ENCODE results near the gene IYD.
"Not testable (repeated sequence)": the region's sequence is repeated elsewhere in the genome, so short reads cannot be mapped to it uniquely, and the experiment has no call there.

Gene IYD

DNA sequence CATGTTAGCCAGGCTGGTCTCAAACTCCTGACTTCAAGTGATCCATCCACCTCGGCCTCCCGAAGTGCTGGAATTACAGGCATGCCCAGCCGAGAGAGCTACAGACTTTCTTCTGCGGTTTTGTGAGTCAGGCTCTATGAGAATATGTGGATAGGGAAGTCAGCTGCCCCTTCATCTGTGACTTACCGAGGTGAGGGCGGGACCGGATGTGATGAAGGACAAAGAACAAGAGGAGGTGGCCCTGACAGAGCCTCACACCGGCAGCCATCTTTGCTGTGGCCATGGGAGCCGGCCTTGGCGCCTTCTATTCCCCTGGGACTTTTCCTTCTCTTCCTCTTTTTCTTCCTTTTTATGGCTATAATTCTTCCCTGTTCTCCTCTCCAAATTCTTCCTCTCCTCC is 67.0 kb downstream of the IYD start:
- no peak overlapping the region for H3K9ac ChIP-seq (ENCODE audit: low read depth, low read length)
- no peak overlapping the region for H3K27ac ChIP-seq (ENCODE audit: low read depth, low read length)
- no peak overlapping the region for H3K4me3 ChIP-seq (ENCODE audit: low read depth, low read length)
- H3K4me1 ChIP-seq (ENCODE audit: control insufficient read depth, insufficient read depth, low read length): no peaks in the 10 kb centered on the region
- H3K27me3 ChIP-seq (ENCODE audit: control insufficient read depth, insufficient read depth, low read length): no peaks in the 10 kb centered on the region
- no peaks in the 10 kb centered on the region for H3K9me3 ChIP-seq (ENCODE audit: control insufficient read depth, insufficient read depth, low read length)
- no peaks in the 10 kb centered on the region for H3K36me3 ChIP-seq (ENCODE audit: control insufficient read depth, insufficient read depth, low read length)

DNA sequence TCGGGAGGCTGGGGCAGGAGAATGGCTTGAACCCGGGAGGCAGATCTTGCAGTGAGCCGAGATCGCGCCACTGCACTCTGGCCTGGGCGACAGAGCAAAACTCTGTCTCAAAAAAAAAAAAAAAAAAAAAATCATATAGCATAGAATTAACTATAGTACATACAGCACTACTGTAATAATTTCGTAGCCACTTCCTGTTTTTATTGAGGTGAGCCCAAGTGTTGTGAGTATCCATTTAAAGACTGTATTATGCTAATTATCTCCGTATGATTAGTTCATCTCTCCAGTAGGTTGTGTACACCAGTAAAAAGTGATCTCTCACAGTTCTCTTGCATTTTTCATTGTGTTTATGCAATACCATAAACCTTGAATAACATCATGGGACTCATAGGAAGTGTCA is 70.6 kb downstream of the IYD start:
- H3K9ac ChIP-seq (ENCODE audit: low read depth, low read length): no peak overlapping the region
- no peaks in the 10 kb centered on the region for H3K9me3 ChIP-seq (ENCODE audit: control insufficient read depth, insufficient read depth, low read length)
- no peak overlapping the region for H3K4me3 ChIP-seq (ENCODE audit: low read depth, low read length)
- H3K27ac ChIP-seq (ENCODE audit: low read depth, low read length): no peak overlapping the region
- no peaks in the 10 kb centered on the region for H3K4me1 ChIP-seq (ENCODE audit: control insufficient read depth, insufficient read depth, low read length)
- H3K36me3 ChIP-seq (ENCODE audit: control insufficient read depth, insufficient read depth, low read length): no peaks in the 10 kb centered on the region
- H3K27me3 ChIP-seq (ENCODE audit: control insufficient read depth, insufficient read depth, low read length): no peaks in the 10 kb centered on the region

DNA sequence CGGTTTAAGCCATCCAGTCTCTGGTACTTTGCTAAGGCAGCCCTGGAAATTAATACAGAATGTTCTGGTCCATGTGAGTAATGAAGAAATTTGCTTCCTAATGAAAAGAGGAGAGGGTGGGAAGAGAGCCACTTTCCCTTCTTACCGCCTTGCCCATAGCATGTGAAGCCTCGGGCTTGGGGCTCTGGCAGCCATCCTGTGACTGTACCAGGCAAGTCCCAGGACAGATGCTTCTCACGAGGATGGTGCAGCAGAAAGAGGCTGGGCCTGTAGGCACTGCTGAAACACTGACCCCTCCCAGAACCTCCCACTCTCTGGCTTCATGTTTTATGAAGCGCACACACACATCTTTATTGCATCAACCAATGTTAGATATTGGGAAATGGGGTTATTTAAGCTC is 74.8 kb downstream of the IYD start:
- no peaks in the 10 kb centered on the region for H3K36me3 ChIP-seq (ENCODE audit: control insufficient read depth, insufficient read depth, low read length)
- no peak overlapping the region for H3K27ac ChIP-seq (ENCODE audit: low read depth, low read length)
- H3K9me3 ChIP-seq (ENCODE audit: control insufficient read depth, insufficient read depth, low read length): no peaks in the 10 kb centered on the region
- H3K4me3 ChIP-seq (ENCODE audit: low read depth, low read length): no peak overlapping the region
- no peaks in the 10 kb centered on the region for H3K27me3 ChIP-seq (ENCODE audit: control insufficient read depth, insufficient read depth, low read length)
- H3K9ac ChIP-seq (ENCODE audit: low read depth, low read length): no peak overlapping the region
- H3K4me1 ChIP-seq (ENCODE audit: control insufficient read depth, insufficient read depth, low read length): no peaks in the 10 kb centered on the region

DNA sequence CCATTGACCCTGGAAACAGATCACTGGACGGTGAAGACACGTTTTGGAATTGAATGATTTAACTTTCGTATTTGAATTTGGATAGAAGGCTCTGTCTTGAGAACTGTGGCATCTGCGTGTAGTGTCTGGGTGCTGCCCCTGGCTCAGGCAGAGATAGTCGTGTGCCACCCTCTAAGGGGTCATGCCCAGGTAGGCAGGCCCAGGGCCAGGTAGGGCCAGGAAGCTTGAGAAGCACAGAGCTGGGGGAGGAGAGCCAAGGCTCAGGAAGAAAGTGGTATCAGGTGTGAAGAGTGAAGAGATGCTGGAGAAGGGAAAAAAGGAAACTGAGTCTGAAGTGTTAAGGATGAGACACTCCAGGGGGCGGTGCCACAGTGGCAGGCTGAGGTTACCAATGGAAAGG is 75.5 kb downstream of the IYD start:
- H3K36me3 ChIP-seq (ENCODE audit: control insufficient read depth, insufficient read depth, low read length): no peaks in the 10 kb centered on the region
- no peaks in the 10 kb centered on the region for H3K27me3 ChIP-seq (ENCODE audit: control insufficient read depth, insufficient read depth, low read length)
- no peaks in the 10 kb centered on the region for H3K9me3 ChIP-seq (ENCODE audit: control insufficient read depth, insufficient read depth, low read length)
- H3K9ac ChIP-seq (ENCODE audit: low read depth, low read length): no peak overlapping the region
- H3K4me1 ChIP-seq (ENCODE audit: control insufficient read depth, insufficient read depth, low read length): no peaks in the 10 kb centered on the region
- H3K4me3 ChIP-seq (ENCODE audit: low read depth, low read length): no peak overlapping the region
- H3K27ac ChIP-seq (ENCODE audit: low read depth, low read length): no peak overlapping the region

DNA sequence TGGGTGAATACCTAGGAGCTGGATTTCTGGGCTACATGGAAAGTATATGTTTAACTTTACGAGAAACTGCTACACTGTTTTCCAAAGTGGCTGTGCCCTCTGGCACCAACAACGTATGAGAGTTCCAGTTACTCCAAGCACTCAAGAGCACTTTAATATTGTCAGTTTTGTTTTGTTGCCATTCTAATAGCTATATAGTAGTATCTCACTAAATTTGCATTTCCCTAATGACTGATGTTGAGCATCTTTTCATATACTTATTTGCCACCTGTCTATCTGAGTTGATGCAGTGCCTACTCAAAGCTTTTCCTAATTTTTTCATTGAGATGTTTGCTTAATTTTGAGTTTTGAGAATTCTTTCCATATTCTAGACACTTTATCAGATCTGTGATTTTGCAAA is 76.7 kb downstream of the IYD start:
- H3K9ac ChIP-seq (ENCODE audit: low read depth, low read length): no peak overlapping the region
- H3K27me3 ChIP-seq (ENCODE audit: control insufficient read depth, insufficient read depth, low read length): no peaks in the 10 kb centered on the region
- no peaks in the 10 kb centered on the region for H3K36me3 ChIP-seq (ENCODE audit: control insufficient read depth, insufficient read depth, low read length)
- H3K9me3 ChIP-seq (ENCODE audit: control insufficient read depth, insufficient read depth, low read length): no peaks in the 10 kb centered on the region
- no peaks in the 10 kb centered on the region for H3K4me1 ChIP-seq (ENCODE audit: control insufficient read depth, insufficient read depth, low read length)
- H3K4me3 ChIP-seq (ENCODE audit: low read depth, low read length): no peak overlapping the region
- H3K27ac ChIP-seq (ENCODE audit: low read depth, low read length): no peak overlapping the region

DNA sequence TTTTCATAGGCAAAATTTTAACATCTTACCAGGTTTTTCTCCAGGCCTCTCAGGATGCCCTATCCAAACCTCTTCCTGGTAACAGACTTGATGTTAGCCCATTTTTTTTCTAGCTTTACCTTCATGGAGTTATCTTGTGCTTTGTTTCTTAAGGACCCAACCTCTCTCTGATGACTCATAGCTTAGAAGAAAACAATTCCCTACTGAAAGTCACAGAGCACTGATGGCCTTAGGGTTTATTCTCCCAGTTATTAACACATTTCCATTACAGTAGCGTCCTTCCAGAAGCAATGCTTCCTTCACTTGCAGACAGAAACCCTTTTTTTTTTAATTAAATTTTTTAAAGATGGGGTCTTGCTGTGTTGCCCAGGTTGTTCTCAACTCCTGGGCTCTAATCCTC is 79.4 kb downstream of the IYD start:
- H3K9me3 ChIP-seq (ENCODE audit: control insufficient read depth, insufficient read depth, low read length): no peaks in the 10 kb centered on the region
- H3K4me3 ChIP-seq (ENCODE audit: low read depth, low read length): no peak overlapping the region
- H3K4me1 ChIP-seq (ENCODE audit: control insufficient read depth, insufficient read depth, low read length): 0 out of 2 replicates have a peak, but pooled peaks cover 4% of the 10 kb centered on the region
- no peak overlapping the region for H3K9ac ChIP-seq (ENCODE audit: low read depth, low read length)
- H3K36me3 ChIP-seq (ENCODE audit: control insufficient read depth, insufficient read depth, low read length): no peaks in the 10 kb centered on the region
- no peak overlapping the region for H3K27ac ChIP-seq (ENCODE audit: low read depth, low read length)
- no peaks in the 10 kb centered on the region for H3K27me3 ChIP-seq (ENCODE audit: control insufficient read depth, insufficient read depth, low read length)

DNA sequence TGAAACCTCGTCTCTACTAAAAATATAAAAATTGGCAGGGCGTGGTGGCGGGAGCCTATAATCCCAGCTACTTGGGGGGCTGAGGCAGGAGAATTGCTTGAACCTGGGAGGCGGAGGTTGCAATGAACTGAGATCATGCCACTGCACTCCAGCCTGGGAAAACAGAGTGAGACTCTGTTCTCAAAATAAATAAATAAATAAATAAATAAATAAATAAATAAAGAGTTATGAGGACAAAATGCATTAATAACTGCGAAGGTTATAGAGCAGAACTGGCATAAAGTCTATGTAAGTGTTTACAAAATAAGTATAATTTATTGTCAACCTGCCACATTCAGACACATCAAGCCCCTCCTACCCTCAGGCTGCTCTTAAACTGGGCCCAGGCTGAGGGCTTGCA is 80.2 kb downstream of the IYD start:
- H3K36me3 ChIP-seq (ENCODE audit: control insufficient read depth, insufficient read depth, low read length): not testable (repeated sequence)

DNA sequence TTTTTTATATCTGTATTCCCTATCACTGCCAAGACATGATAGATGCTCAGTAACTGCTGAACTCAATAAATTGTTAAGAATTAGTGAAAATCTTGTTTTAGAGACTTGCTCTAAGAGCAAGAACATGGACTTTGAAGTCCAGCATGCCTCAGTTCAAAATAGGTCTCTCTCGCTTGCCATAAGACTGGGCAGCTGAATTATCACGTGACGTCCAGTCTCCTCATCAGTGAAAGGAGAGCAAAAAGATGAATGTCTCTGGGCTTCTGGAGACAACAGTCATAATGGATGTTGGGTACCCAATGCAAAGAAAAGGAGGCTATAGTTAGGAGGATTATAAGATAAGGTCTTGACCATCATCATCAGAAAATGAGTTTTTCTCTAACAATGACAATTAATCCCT is 82.1 kb downstream of the IYD start:
- Histone ChIP-seq H3K27me3 (ENCODE audit: control insufficient read depth, insufficient read depth, low read length) (no peaks in the 10 kb centered on the region), H3K4me3 (ENCODE audit: low read depth, low read length) (no peak overlapping the region), H3K9ac (ENCODE audit: low read depth, low read length) (no peak overlapping the region), H3K27ac (ENCODE audit: low read depth, low read length) (no peak overlapping the region), H3K36me3 (ENCODE audit: control insufficient read depth, insufficient read depth, low read length) (no peaks in the 10 kb centered on the region), H3K4me1 (ENCODE audit: control insufficient read depth, insufficient read depth, low read length) (peaks cover 4% of the 10 kb centered on the region; the same call in 1 of the 2 replicates), H3K9me3 (ENCODE audit: control insufficient read depth, insufficient read depth, low read length) (no peaks in the 10 kb centered on the region)

More for the DNA sequence above, 80.2 kb downstream of the IYD start:
- H3K4me3 ChIP-seq (ENCODE audit: low read depth, low read length); H3K27ac ChIP-seq (ENCODE audit: low read depth, low read length); H3K27me3 ChIP-seq (ENCODE audit: control insufficient read depth, insufficient read depth, low read length); H3K9me3 ChIP-seq (ENCODE audit: control insufficient read depth, insufficient read depth, low read length); H3K9ac ChIP-seq (ENCODE audit: low read depth, low read length); H3K4me1 ChIP-seq (ENCODE audit: control insufficient read depth, insufficient read depth, low read length): not testable (repeated sequence)

DNA sequence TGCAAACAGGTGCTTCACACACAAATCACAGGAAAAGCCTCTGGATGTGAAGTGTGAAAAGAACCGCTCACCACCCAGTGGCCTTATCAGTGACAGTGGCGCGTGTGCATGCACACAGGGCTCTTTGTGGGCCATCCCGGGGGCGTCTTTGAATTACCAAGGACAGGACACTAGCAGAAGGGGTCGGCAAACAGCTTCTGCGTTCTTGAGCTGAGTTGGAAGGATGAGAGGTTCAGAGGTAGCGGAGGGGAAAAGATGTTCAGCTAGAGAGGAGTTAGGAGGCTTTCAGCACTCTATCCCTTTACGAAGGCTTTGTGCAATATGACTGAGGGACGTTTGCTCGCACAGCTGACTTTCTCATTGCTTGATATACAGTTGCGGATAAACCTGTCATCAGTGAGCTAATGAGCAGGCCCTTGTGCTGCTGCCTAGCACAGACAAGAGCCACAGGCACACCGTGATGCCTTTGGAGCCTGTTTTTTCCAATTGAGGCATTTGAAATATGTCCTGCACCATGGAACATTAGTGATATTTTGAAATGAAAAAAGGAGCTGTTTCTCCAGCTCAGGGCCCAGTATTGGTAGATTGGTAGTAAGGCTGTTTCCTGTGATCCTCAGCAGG is 83.1 kb downstream of the IYD start:
- no peaks in the 10 kb centered on the region for H3K9me3 ChIP-seq (ENCODE audit: control insufficient read depth, insufficient read depth, low read length)
- no peak overlapping the region for H3K4me3 ChIP-seq (ENCODE audit: low read depth, low read length)
- H3K27me3 ChIP-seq (ENCODE audit: control insufficient read depth, insufficient read depth, low read length): no peaks in the 10 kb centered on the region
- no peak overlapping the region for H3K27ac ChIP-seq (ENCODE audit: low read depth, low read length)
- H3K4me1 ChIP-seq (ENCODE audit: control insufficient read depth, insufficient read depth, low read length): peaks cover 4% of the 10 kb centered on the region; the same call in 1 of the 2 replicates
- no peak overlapping the region for H3K9ac ChIP-seq (ENCODE audit: low read depth, low read length)
- H3K36me3 ChIP-seq (ENCODE audit: control insufficient read depth, insufficient read depth, low read length): no peaks in the 10 kb centered on the region

DNA sequence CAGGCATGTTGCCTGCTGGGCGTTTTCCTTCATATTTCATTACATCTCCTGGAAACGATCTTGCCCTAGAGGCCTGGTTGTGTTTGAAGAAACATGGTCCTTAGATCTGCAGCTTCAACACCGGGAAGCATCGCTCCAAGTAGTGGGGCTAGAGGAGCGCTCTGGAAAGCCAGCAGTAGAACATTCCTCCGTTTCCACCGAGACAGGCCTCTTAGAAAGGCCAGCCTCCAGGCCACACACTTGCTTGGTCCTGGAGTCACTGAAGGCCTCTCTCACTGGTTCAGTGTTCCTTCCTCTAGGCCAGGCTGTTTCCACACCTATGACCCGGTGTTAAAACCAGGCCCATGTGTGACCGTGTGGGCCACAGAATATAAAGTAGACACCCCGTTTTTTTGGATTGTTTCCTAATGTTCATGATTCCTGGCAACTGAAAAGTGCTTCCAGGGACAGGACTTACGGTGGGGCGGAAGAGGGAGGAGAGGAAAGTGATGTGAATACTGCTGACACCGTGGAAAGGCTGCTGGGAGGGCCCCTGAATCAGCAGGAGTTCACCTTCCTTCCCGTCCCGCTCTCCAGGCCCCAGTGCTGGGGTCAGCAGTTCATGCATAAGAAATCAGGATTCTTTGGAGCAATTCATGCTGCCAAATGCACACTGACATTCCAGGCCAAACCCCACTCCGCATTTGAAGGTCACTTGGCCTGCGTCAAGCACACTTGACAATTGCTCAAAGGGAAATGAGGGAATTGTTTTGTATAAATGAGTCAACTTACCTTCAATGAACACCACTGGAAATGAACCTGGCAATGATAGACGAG is 83.8 kb downstream of the IYD start:
- H3K9ac ChIP-seq (ENCODE audit: low read depth, low read length): no peak overlapping the region
- H3K4me1 ChIP-seq (ENCODE audit: control insufficient read depth, insufficient read depth, low read length): peaks cover 4% of the 10 kb centered on the region; the same call in 1 of the 2 replicates
- H3K27me3 ChIP-seq (ENCODE audit: control insufficient read depth, insufficient read depth, low read length): no peaks in the 10 kb centered on the region
- H3K27ac ChIP-seq (ENCODE audit: low read depth, low read length): no peak overlapping the region
- H3K9me3 ChIP-seq (ENCODE audit: control insufficient read depth, insufficient read depth, low read length): no peaks in the 10 kb centered on the region
- no peaks in the 10 kb centered on the region for H3K36me3 ChIP-seq (ENCODE audit: control insufficient read depth, insufficient read depth, low read length)
- H3K4me3 ChIP-seq (ENCODE audit: low read depth, low read length): no peak overlapping the region

DNA sequence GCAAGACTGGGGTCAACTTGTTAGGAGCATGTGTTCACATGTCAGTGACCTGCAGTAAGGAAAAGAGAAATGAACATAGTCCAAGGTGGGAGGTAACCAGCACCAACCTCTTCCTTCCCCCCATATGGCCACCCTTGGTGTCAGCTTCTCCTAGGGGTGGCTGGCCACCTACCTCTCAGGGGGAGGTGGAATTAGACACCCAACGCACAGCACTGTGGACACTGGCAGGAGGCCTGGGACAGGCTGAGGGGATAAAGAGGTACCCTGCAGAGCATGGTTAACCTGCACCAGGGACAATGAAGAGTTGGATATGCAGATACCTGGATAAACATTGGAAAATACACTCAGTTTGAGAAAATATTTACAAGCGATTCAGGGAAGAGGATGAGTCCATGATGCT is 84.5 kb downstream of the IYD start:
- H3K27ac ChIP-seq (ENCODE audit: low read depth, low read length): no peak overlapping the region

More for the DNA sequence above, 84.5 kb downstream of the IYD start:
- Histone ChIP-seq H3K36me3 (ENCODE audit: control insufficient read depth, insufficient read depth, low read length) (no peaks in the 10 kb centered on the region), H3K4me3 (ENCODE audit: low read depth, low read length) (no peak overlapping the region), H3K9me3 (ENCODE audit: control insufficient read depth, insufficient read depth, low read length) (no peaks in the 10 kb centered on the region), H3K4me1 (ENCODE audit: control insufficient read depth, insufficient read depth, low read length) (peaks cover 4% of the 10 kb centered on the region; the same call in 1 of the 2 replicates), H3K27me3 (ENCODE audit: control insufficient read depth, insufficient read depth, low read length) (no peaks in the 10 kb centered on the region), H3K9ac (ENCODE audit: low read depth, low read length) (no peak overlapping the region)
